NCI-H446 treated with DMSO at 0.1 percent for 48 hours (cell line): Measurements from ENCODE around the gene NAALADL2.

Source experiments
- DNase-seq: peaks from one replicate; lab custom pipeline; 2025; lab: John Stamatoyannopoulos, UW

NAALADL2 gene

GRCh38 chr3:175679568-175679967 is 820.4 kb downstream of the NAALADL2 start:
- no peak for DNase-seq

- DNase-seq, result no peak
Observed at GRCh38 chr3:175692256-175692655, 833.1 kb downstream of the NAALADL2 start.

DNA sequence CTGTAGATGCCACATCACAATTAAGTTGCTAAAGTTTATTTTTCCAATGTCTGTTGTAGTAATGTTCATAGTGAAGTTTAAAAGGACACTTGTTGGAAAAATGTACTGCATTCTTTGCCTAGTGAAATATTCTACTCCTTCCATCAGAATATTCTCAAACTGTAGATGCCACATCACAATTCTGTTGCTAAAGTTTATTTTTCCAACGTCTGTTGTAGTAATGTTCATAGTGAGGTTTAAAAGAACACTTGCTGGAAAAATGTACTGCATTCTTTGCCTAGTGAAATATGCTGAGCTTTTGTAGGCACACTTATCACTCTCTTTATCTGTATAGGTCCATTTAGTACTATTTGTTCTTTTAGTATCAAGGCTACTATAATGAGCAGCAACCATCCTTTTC is 836.1 kb downstream of the NAALADL2 start:
- no peak for DNase-seq

DNA sequence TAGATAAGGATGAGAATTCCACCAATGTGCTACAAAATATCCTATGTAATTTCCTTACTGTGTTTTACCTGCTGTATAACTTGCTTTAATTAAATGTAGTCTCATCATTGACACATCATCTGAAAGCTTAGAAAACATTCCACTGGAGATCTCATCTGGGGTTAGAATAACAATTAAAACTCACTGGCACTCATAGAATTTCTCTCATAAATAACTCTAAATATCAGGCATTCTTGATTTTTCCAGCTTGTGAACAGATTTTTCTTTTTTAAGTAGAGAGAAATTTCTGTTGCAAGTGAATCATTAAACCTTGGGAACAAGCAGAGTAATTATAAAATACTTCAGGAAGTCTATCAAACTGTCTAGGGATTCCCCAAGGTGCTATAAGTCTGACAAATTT is 843.8 kb downstream of the NAALADL2 start:
- DNase-seq, result no peak

- no peak for DNase-seq
Observed at GRCh38 chr3:175704366-175705055, 845.4 kb downstream of the NAALADL2 start.

DNA sequence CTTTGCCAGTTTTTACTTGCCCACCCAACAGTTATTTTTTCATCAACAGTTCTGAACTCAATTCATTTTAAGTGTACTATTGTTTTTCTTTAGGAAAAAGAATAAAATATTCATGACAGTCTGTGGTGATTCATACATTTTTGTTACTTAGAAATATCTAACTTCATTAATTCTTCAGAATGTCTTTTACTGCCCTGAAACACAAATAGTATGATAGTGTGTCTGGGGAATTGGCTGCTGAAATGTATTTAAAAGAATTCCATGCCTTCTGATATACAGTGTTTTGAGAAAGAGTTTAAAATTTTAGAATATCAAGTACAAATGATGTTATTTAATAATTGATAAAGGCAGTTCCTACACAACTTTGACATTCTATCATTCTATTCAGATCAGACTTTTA is 854.1 kb downstream of the NAALADL2 start:
- no peak for DNase-seq

GRCh38 chr3:175716446-175716845 is 857.3 kb downstream of the NAALADL2 start:
- no peak for DNase-seq

- no peak for DNase-seq
Observed at GRCh38 chr3:175726228-175726627, 867.1 kb downstream of the NAALADL2 start.

GRCh38 chr3:175728566-175728965 is 869.4 kb downstream of the NAALADL2 start:
- peak; percentile 75 for DNase-seq

GRCh38 chr3:175729466-175729865 is 870.3 kb downstream of the NAALADL2 start:
- DNase-seq, result peak; percentile 46

DNA sequence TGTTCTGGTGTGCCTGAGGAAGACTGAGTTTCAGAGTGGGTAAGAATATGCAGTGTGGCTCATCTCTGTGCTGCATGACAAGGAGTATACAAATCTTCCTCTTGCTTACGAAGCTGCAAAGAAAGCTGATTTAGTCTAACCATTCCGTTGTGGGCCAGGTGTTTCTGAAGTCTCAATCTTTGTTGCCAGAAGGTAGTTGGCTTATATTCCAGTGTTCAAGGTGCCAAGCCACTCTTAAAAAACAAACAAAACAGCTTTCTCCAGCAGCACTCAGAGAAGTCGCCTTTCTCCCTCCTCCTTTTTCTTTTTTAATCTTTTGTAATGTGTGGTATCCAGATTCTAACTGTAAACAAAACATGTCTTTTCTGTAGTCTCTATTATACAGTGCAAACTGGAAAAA is 872.4 kb downstream of the NAALADL2 start:
- DNase-seq, result no peak

DNA sequence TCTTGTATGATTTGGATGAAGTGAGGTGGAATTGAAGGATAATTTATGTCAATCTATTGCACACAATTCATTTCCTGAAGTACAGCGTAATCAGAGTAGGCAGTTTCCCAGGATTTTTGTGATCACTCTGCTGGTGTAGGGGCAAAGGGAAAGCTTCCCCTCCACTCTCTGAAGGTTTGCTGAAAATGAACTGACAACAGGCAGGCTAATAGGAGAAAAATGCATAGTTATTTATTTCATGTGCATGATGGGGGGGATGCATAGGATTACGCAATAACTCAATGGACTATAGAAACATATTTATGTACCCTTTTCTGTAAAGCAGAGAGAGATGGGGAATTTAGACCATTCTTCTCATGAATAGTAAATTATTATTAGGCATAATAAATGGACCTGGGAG is 872.9 kb downstream of the NAALADL2 start:
- DNase-seq, result no peak

GRCh38 chr3:175735866-175736265 is 876.7 kb downstream of the NAALADL2 start:
- no peak for DNase-seq

DNA sequence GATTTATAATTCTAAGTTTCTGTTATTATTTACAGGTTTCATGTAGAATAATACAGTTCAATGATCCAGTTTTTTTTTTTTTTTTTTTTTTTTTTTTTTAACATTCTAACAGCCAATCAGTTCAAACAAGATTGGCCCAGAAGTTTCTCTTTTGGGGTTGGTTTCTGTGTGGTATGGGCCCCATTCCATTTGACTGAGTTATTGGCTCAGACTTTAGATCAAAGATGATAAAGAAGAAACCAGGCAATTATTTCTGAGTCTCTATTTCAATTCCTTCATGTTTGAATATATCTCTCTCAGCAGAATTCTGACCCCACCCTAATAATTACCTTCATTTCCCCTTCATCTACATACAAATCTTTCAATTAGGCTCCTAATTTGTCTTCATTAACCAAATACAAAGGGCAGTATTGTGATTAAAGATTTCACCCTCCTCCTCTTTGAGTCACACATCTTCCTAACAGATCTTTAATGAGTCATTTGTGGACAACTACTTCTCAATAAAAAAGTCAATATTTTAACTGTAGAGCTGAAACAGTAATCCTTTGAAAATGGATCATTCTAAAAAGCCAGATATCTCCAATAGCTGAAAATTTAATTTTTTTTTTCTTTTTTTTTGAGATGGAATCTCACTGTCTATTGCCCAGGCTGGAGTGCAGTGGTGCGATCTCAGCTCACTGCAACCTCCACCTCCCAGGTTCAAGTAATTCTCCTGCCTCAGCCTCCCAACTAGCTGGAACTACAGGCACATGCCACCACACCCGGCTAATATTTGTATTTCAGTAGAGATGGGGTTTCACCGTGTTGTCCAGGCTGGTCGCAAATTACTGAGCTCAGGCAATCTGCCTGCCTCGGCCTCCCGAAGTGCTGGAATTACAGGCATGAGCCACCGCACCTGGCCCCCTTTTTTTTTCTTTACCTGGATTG is 878.8 kb downstream of the NAALADL2 start:
- no peak for DNase-seq

DNA sequence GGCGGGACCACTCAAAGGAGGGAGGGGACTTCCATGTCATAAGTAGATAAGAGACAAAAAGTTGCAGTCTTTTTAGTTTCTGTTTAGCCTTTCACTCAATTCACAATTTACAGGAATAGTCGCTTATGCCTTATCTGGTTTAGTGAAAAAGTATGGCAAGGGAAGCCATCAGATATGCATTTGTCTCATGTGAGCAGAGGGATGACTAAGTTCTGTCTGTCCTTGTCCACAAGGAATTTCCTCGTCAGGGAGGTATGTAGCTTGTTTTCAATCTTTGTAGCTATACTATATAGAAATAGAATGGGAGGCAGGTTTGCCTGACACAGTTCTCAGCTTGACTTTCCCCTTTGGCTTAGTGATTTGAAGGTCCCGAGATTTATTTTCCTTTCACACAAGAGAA is 882.8 kb downstream of the NAALADL2 start:
- no peak for DNase-seq

GRCh38 chr3:175743733-175744400 is 884.7 kb downstream of the NAALADL2 start:
- no peak for DNase-seq

DNA sequence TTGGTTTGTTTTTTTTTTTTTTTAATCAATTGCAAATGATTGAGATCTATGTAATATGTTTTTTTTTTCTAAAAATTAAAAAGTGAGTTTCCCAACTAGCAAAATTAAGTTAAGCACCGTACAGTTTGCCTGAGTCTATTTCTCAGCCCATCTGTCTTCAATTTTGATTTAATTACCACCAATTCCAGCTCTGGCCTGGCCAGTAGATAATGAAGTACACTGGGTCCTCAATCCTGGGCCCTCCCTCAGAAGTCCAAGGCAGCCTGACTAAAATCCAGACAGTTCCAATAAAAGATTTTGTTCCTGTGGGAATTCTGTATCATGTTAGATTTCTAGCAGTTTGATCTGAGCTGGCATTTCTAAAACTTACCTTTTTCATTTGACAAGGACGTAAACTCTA is 887.2 kb downstream of the NAALADL2 start:
- DNase-seq, result no peak

DNA sequence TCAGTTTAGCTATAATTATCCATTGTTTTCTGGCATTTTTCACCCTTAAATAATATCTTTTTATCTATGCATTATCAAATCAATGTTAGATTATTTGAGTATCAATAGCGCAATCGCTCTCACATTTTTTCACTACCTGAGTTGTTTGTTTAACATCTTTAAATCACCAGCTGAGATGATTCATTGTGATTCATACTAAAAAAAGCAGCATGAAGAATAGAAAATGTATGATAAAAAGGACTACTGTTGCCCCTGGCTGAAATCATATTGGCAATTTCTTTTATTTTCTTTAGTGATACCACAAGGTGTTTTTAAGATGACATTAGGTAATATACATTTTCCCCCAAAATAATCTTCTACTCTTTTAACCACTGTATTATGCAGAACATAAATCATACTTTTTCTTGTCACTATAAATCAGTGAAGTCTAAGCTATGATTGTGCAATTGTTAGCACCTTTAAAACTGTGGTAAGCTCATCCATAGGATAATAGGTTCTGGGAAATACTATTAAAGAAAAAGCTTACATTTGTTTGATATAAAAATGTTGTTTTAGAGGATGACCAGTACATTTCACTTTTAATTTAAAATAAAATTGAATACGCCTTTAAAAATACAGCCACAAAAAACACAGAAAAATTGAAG is 889.1 kb downstream of the NAALADL2 start:
- DNase-seq, result no peak

- no peak for DNase-seq
Observed at GRCh38 chr3:175749981-175750380, 890.8 kb downstream of the NAALADL2 start.

GRCh38 chr3:175751089-175751488 is 892.0 kb downstream of the NAALADL2 start:
- DNase-seq, result no peak

DNA sequence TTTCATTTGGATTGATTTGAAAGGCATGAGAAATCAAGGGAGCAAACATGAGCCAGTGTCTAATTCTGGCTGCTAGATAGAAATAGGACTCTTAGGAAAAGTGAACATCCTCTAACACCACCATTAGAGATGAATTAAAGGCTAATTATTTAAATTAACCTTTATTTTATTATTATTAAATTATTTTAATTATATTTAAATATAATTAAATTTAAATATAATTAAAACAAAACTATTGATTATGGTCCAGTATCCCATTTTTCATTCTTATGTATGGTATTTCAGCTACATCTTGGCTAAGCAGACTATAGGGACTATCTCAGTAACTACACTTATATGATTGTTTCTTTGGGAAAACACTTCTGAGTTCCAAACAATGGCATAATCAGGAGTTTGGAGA is 904.8 kb downstream of the NAALADL2 start:
- DNase-seq, result no peak

- DNase-seq, result no peak
Observed at GRCh38 chr3:175764722-175765121, 905.6 kb downstream of the NAALADL2 start.
